Fibroblast of lung (primary cell): ENCODE measurements around the gene WDR90.

Experiments
- EZH2 ChIP-seq: IDR thresholded peaks from 2 replicates; pipeline ENCODE4 v1.5.1; 2012; ENCODE audit warnings: low read length, control low read depth, mild to moderate bottlenecking; ENCODE audit errors: missing control alignments
- TF ChIP-seq, protein P1 (sequence below), 2 donors: IDR thresholded peaks in 1 of 2; conservative IDR thresholded peaks in 1 of 2; 1 replicate in 1 of 2; 2 replicates in 1 of 2; pipeline ENCODE4 v1.5.1; 2011 to 2012; ENCODE audit warnings: low read length in 2 of 2, control low read depth in 1 of 2, inconsistent platforms in 1 of 2, low read depth in 1 of 2, mild to moderate bottlenecking in 1 of 2

DNA sequence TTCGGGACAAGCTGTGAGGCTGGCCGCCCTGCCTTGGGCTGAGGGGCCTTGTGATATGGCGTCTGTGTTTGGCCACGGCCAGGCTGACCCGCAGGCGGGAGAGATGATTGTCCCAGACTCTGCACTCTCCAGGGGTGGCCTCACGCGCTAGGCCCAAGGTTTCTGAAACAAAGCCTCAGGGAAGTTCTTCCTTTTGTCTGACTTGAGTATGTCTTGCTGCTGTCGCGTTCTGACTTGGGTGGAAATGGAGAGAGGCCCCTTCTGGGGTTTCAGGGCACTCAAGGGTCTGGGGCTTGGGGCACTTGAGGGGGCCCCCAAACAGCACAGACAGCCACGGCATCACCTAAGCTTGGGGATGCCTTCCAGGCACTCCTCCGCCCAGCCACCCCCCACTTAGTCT lies 61.9 kb downstream of the WDR90 start:
- TF ChIP-seq, protein P1, sequence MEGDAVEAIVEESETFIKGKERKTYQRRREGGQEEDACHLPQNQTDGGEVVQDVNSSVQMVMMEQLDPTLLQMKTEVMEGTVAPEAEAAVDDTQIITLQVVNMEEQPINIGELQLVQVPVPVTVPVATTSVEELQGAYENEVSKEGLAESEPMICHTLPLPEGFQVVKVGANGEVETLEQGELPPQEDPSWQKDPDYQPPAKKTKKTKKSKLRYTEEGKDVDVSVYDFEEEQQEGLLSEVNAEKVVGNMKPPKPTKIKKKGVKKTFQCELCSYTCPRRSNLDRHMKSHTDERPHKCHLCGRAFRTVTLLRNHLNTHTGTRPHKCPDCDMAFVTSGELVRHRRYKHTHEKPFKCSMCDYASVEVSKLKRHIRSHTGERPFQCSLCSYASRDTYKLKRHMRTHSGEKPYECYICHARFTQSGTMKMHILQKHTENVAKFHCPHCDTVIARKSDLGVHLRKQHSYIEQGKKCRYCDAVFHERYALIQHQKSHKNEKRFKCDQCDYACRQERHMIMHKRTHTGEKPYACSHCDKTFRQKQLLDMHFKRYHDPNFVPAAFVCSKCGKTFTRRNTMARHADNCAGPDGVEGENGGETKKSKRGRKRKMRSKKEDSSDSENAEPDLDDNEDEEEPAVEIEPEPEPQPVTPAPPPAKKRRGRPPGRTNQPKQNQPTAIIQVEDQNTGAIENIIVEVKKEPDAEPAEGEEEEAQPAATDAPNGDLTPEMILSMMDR (conservative IDR thresholded peaks at IDR 0.05 in 1 of 2, IDR thresholded peaks at IDR 0.05 in 1 of 2; ENCODE audit: low read depth in 1 of 2, low read length in 2 of 2) = no peak
- no peak for TF ChIP-seq EZH2
